ENCODE data around the gene OR2A1. TPM values are rescaled to one million over a fixed set of nuclear protein-coding genes. Genes with fewer than 3 reads are reported as not detected.
"Not testable (repeated sequence)": the region's sequence is repeated elsewhere in the genome, so short reads cannot be mapped to it uniquely, and the experiment has no call there.

The OR2A1 gene
- total and polyA plus RNA-seq, 9 donors = 0.16 to 1.1 (median 0.27) TPM

GRCh38 chr7:144293794-144294499, 18.3 kb upstream of the OR2A1 start:
- H3K27me3 ChIP-seq, H3K4me3 ChIP-seq: not testable (repeated sequence)
- 1% methylated on average over 9 of the region's 60 CpGs; no CpG with 5 or more reads in 2 of the 3 donors for WGBS, 3 donors

GRCh38 chr7:144302578-144303303, 9.5 kb upstream of the OR2A1 start:
- H3K9me3 ChIP-seq; DNase-seq; H3K36me3 ChIP-seq; H3K4me3 ChIP-seq; H3K27ac ChIP-seq; H3K27me3 ChIP-seq; H3K4me1 ChIP-seq (ENCODE audit: insufficient read depth); intact Hi-C loops (cut with DNase I): not testable (repeated sequence)
- no CpG with 5 or more reads among the region's 1 CpG for WGBS, 3 donors

More at GRCh38 chr7:144293794-144294499, 18.3 kb upstream of the OR2A1 start:
- H3K4me1 ChIP-seq (ENCODE audit: insufficient read depth); intact Hi-C loops (cut with DNase I); H3K9me3 ChIP-seq; H3K36me3 ChIP-seq; DNase-seq; H3K27ac ChIP-seq: not testable (repeated sequence)

GRCh38 chr7:144303607-144304006, 8.6 kb upstream of the OR2A1 start:
- WGBS, 3 donors = no CpG with 5 or more reads among the region's 5 CpGs
- DNase-seq; H3K9me3 ChIP-seq; H3K27me3 ChIP-seq; H3K4me1 ChIP-seq (ENCODE audit: insufficient read depth); H3K36me3 ChIP-seq; intact Hi-C loops (cut with DNase I); H3K4me3 ChIP-seq; H3K27ac ChIP-seq: not testable (repeated sequence)

GRCh38 chr7:144305156-144305555, 7.1 kb upstream of the OR2A1 start:
- H3K4me3 ChIP-seq; H3K36me3 ChIP-seq; H3K27me3 ChIP-seq; intact Hi-C loops (cut with DNase I); H3K9me3 ChIP-seq; H3K27ac ChIP-seq; H3K4me1 ChIP-seq (ENCODE audit: insufficient read depth); DNase-seq: not testable (repeated sequence)
- WGBS, 3 donors = no CpG with 5 or more reads among the region's 2 CpGs

- H3K4me1 ChIP-seq (ENCODE audit: insufficient read depth); DNase-seq; H3K27ac ChIP-seq; H3K4me3 ChIP-seq; H3K9me3 ChIP-seq; H3K36me3 ChIP-seq; H3K27me3 ChIP-seq; intact Hi-C loops (cut with DNase I): not testable (repeated sequence)
- WGBS, 3 donors = no CpG with 5 or more reads among the region's 2 CpGs
Observed at GRCh38 chr7:144309702-144310101, 2.5 kb upstream of the OR2A1 start.

GRCh38 chr7:144311218-144311617, 1.0 kb upstream of the OR2A1 start:
- DNase-seq; H3K27ac ChIP-seq; H3K36me3 ChIP-seq; H3K9me3 ChIP-seq; H3K4me3 ChIP-seq; H3K4me1 ChIP-seq (ENCODE audit: insufficient read depth); H3K27me3 ChIP-seq; intact Hi-C loops (cut with DNase I): not testable (repeated sequence)
- 71 to 100% methylated on average over 1 of the region's 2 CpGs; no CpG with 5 or more reads in 1 of the 3 donors for WGBS, 3 donors

GRCh38 chr7:144317537-144317936, 5.3 kb downstream of the OR2A1 start:
- DNase-seq; H3K9me3 ChIP-seq; H3K27ac ChIP-seq; intact Hi-C loops (cut with DNase I); H3K4me1 ChIP-seq (ENCODE audit: insufficient read depth); H3K4me3 ChIP-seq; H3K36me3 ChIP-seq; H3K27me3 ChIP-seq: not testable (repeated sequence)
- 81% methylated on average over 1 of the region's 1 CpG; no CpG with 5 or more reads in 2 of the 3 donors for WGBS, 3 donors

GRCh38 chr7:144319547-144319946, 7.3 kb downstream of the OR2A1 start:
- H3K27me3 ChIP-seq; H3K36me3 ChIP-seq; H3K4me1 ChIP-seq (ENCODE audit: insufficient read depth); H3K27ac ChIP-seq; DNase-seq; intact Hi-C loops (cut with DNase I); H3K9me3 ChIP-seq; H3K4me3 ChIP-seq: not testable (repeated sequence)
- WGBS, 3 donors = no CpG with 5 or more reads among the region's 2 CpGs

- H3K4me3 ChIP-seq; H3K36me3 ChIP-seq; H3K27ac ChIP-seq; H3K9me3 ChIP-seq; H3K4me1 ChIP-seq (ENCODE audit: insufficient read depth); intact Hi-C loops (cut with DNase I); H3K27me3 ChIP-seq: not testable (repeated sequence)
- DNase-seq = peak in 1 of 5 donors; percentile 2
- WGBS, 3 donors = 60 to 96% (median 94%) methylated on average over 1 of the region's 3 CpGs
Observed at GRCh38 chr7:144321677-144322206, 9.5 kb downstream of the OR2A1 start.

GRCh38 chr7:144323359-144323758, 11.1 kb downstream of the OR2A1 start:
- H3K4me1 ChIP-seq (ENCODE audit: insufficient read depth); H3K27me3 ChIP-seq; H3K27ac ChIP-seq; intact Hi-C loops (cut with DNase I); H3K4me3 ChIP-seq; H3K9me3 ChIP-seq; H3K36me3 ChIP-seq: not testable (repeated sequence)
- peak in 3 of 5 donors; percentile 35 to 44 (median 38) for DNase-seq
- 43% methylated on average over 3 of the region's 4 CpGs; no CpG with 5 or more reads in 2 of the 3 donors for WGBS, 3 donors

GRCh38 chr7:144325868-144326267, 13.6 kb downstream of the OR2A1 start:
- intact Hi-C loops (cut with DNase I) = not testable (repeated sequence)
- 88 to 100% (median 96%) methylated on average over 3 to 4 of the region's 5 CpGs for WGBS, 3 donors

GRCh38 chr7:144330044-144330443, 17.8 kb downstream of the OR2A1 start:
- H3K27ac ChIP-seq; intact Hi-C loops (cut with DNase I); H3K27me3 ChIP-seq; H3K36me3 ChIP-seq; H3K4me3 ChIP-seq; H3K9me3 ChIP-seq; H3K4me1 ChIP-seq (ENCODE audit: insufficient read depth); DNase-seq: not testable (repeated sequence)

More at GRCh38 chr7:144325868-144326267, 13.6 kb downstream of the OR2A1 start:
- not testable (repeated sequence) for DNase-seq; H3K27ac ChIP-seq; H3K9me3 ChIP-seq; H3K36me3 ChIP-seq; H3K4me1 ChIP-seq (ENCODE audit: insufficient read depth); H3K27me3 ChIP-seq; H3K4me3 ChIP-seq
